GM12878 (cell line): ENCODE measurements around the gene EML5. TPM values are rescaled to one million over a fixed set of nuclear protein-coding genes. Genes with fewer than 3 reads are reported as not detected.

Experiments
- ATAC-seq: fragments of 200-7000 bp; cut with Tn5 transposase; 3 replicates; pipeline ENCODE4 v1.9.1; 2020; ENCODE audit warnings: mild to moderate bottlenecking, moderate library complexity
- BruUV-seq: library from RNA; stranded (reverse); fragments of 400-500 nt; replicated peaks from 2 replicates; lab custom pipeline; 2021; lab: Mats Ljungman, UMichigan
- CTCF ChIA-PET: fragments of 300-600 bp; sonication (Branson Sonifier 250); formaldehyde crosslinking; extraction: SDS; loops from one replicate; lab custom pipeline; 2021; ENCODE audit warnings: inconsistent platforms; lab: Yijun Ruan, JAX
- POLR2A ChIA-PET: fragments of 350-600 bp; formaldehyde crosslinking; extraction: SDS; loops from one replicate; lab custom pipeline; 2021; ENCODE audit warnings: inconsistent platforms; lab: Charles Lee
- RAD21 ChIA-PET: fragments of 300-600 bp; sonication (Branson Sonifier 250); formaldehyde crosslinking; loops from one replicate; lab custom pipeline; 2023; ENCODE audit warnings: antibody characterized with exemption; ENCODE audit not compliant: unreplicated experiment; lab: Charles Lee
- SMC1A ChIA-PET: fragments of 300-600 bp; sonication (Branson Sonifier 250); formaldehyde crosslinking; loops from one replicate; lab custom pipeline; 2023; ENCODE audit not compliant: unreplicated experiment, uncharacterized antibody; lab: Charles Lee
- DNase-seq: peaks from one replicate; pipeline ENCODE4 v3.0.0-alpha.2; 2011; ENCODE audit warnings: low read depth, low spot score
- FAIRE-seq: peaks from 3 replicates; lab custom pipeline; 2011; peaks lifted over from hg19 to GRCh38; lab: Jason Lieb, UNC
- H2AFZ ChIP-seq: 2 replicates; pipeline ENCODE4 v1.6.0; 2011; ENCODE audit warnings: low read depth, low read length, control low read depth; ENCODE audit not compliant: control insufficient read depth
- H3K27ac ChIP-seq: 2 replicates; pipeline ENCODE4 v1.5.1; 2011; ENCODE audit warnings: control low read depth; ENCODE audit not compliant: control insufficient read depth, insufficient read depth
- H3K27me3 ChIP-seq, 2 experiments: replicated peaks in 1 of 2; 2 replicates each; pipeline versions ENCODE4 v1.6.0 to v1.6.1; 2011; ENCODE audit warnings: low read length in 1 of 2; ENCODE audit not compliant: control insufficient read depth in 2 of 2, insufficient read depth in 2 of 2
- H3K36me3 ChIP-seq, 2 experiments: 2 replicates each; pipeline ENCODE4 v1.5.1; 2011; ENCODE audit warnings: low read length in 1 of 2; ENCODE audit not compliant: control insufficient read depth in 2 of 2, insufficient read depth in 2 of 2
- H3K4me1 ChIP-seq: 2 replicates; pipeline ENCODE4 v1.6.1; 2011; ENCODE audit warnings: mild to moderate bottlenecking, low read length, moderate library complexity, mixed read lengths; ENCODE audit not compliant: control insufficient read depth, insufficient read depth
- H3K4me2 ChIP-seq: 2 replicates; pipeline ENCODE4 v1.6.0; 2011; ENCODE audit warnings: control low read depth; ENCODE audit not compliant: control insufficient read depth, insufficient read depth
- H3K4me3 ChIP-seq: fragments of 200-600 bp; sonication (generic); 2 replicates; pipeline ENCODE4 v1.5.1; 2016
- H3K79me2 ChIP-seq: 2 replicates; pipeline ENCODE4 v1.6.0; 2011; ENCODE audit warnings: low read length; ENCODE audit not compliant: control insufficient read depth, insufficient read depth
- H3K9ac ChIP-seq: 2 replicates; pipeline ENCODE4 v1.8.0; 2011; ENCODE audit warnings: low read length, control low read depth, mixed read lengths; ENCODE audit not compliant: control insufficient read depth, insufficient read depth
- H3K9me3 ChIP-seq: replicated peaks from 3 replicates; pipeline ENCODE4 v1.5.1; 2011; ENCODE audit warnings: mild to moderate bottlenecking, low read length; ENCODE audit not compliant: control insufficient read depth, insufficient read depth
- H4K20me1 ChIP-seq: 2 replicates; pipeline ENCODE4 v1.6.0; 2011; ENCODE audit not compliant: control insufficient read depth, insufficient read depth
- BACH1 ChIP-seq: fragments of 450-650 bp; IDR thresholded peaks from 2 replicates; pipeline ENCODE4 v1.6.1; 2017; ENCODE audit warnings: mild to moderate bottlenecking, borderline replicate concordance
- CBFB ChIP-seq: IDR thresholded peaks from 2 replicates; pipeline ENCODE4 v1.6.1; 2016; ENCODE audit warnings: antibody characterized with exemption, low read depth
- RB1 ChIP-seq: fragments of 450-650 bp; formaldehyde crosslinking; IDR thresholded peaks from 2 replicates; pipeline ENCODE4 v1.6.1; 2017; ENCODE audit warnings: mild to moderate bottlenecking, borderline replicate concordance
- REST ChIP-seq: IDR thresholded peaks from 2 replicates; pipeline ENCODE4 v1.6.1; 2012; ENCODE audit warnings: mild to moderate bottlenecking, low read depth, low read length
- SMARCA5 ChIP-seq: fragments of 450-650 bp; IDR thresholded peaks from 2 replicates; pipeline ENCODE4 v1.6.1; 2017; ENCODE audit warnings: mild to moderate bottlenecking
- TARDBP ChIP-seq: IDR thresholded peaks from 2 replicates; pipeline ENCODE4 v1.6.1; 2016; ENCODE audit warnings: borderline replicate concordance
- WGBS: methylation state at CpG from one replicate; pipeline ENCODE4 v1.1.6; 2016; ENCODE audit warnings: low lambda C conversion rate; ENCODE audit not compliant: insufficient replicate concordance, insufficient coverage; ENCODE audit errors: missing lambda C conversion rate; 5-methylcytosine and 5-hydroxymethylcytosine counted together
- in situ Hi-C: fragments of 300-500 bp; cut with MboI; formaldehyde crosslinking; loops from 9 replicates; pipeline ENCODE4 v1.14.3; 2018; ENCODE audit warnings: mixed read lengths
- intact Hi-C: fragments of 100-400 bp; cut with micrococcal nuclease; formaldehyde crosslinking; loops from one replicate; pipeline ENCODE4 v1.14.2; 2022; ENCODE audit not compliant: unreplicated experiment
- polyA plus RNA-seq, 11 experiments: library from polyadenylated mRNA; depleted of rRNA in 4 of 11; unstranded in 6 of 11; stranded (reverse) in 5 of 11; fragments of >200 nt; fragmentation: Nextera tagmentation in 4 of 11; fragmentation: Illumina TruSeq in 1 of 11; extraction: Ambion mirVana in 4 of 11; extraction: Trizol in 1 of 11; gene quantifications; 1 replicate in 1 of 11; 2 replicates in 10 of 11; pipeline versions ENCODE4 v1.2.1 to v1.2.3, GENCODE V29; 2011 to 2016; ENCODE audit warnings: inconsistent platforms in 2 of 11, missing spikeins in 2 of 11, low read depth in 1 of 11
- total RNA-seq, 4 experiments: library from RNA; depleted of rRNA in 3 of 4; stranded (reverse); fragments of >200 nt in 3 of 4; fragmentation: Illumina TruSeq in 1 of 4; extraction: Trizol in 1 of 4; gene quantifications; 2 replicates each; pipeline versions ENCODE4 v1.2.1 to v1.2.3, GENCODE V29; 2013 to 2021

The EML5 gene
- total and polyA plus RNA-seq, 10 of the 15 experiments (the other 5 are each of a cell fraction or from before 2014, with no cell fraction given) = 0.08 to 0.35 (median 0.22) TPM; not detected in 1

GRCh38 chr14:88572117-88572516 lies 220.6 kb downstream of the EML5 start (continued):
- no peak for TF ChIP-seq REST

GRCh38 chr14:88568196-88568595 lies 224.6 kb downstream of the EML5 start:
- intact Hi-C loops (no loop called here), in situ Hi-C loops (no loop called here)
- no peak overlapping the region for H3K9ac ChIP-seq
- H3K4me2 ChIP-seq = no peak overlapping the region
- no peaks in the 10 kb centered on the region for H3K4me1 ChIP-seq
- BruUV-seq = no TSS peak
- ChIA-PET CTCF (no interaction called here), POLR2A (no interaction called here), SMC1A (no interaction called here), RAD21 (no interaction called here)
- peaks cover 14% of the 10 kb centered on the region for H3K79me2 ChIP-seq
- H3K4me3 ChIP-seq = no peak overlapping the region
- H2AFZ ChIP-seq = no peak overlapping the region
- no peak for FAIRE-seq
- no peaks in the 10 kb centered on the region for H3K27me3 ChIP-seq
- H4K20me1 ChIP-seq = no peaks in the 10 kb centered on the region
- WGBS = 55% methylated on average over 3 of the region's 3 CpGs
- peaks cover 0 to 17% of the 10 kb centered on the region in 2 experiments; a peak in 3 of 4 replicates for H3K36me3 ChIP-seq
- H3K27ac ChIP-seq = no peak overlapping the region
- ATAC-seq = no peak
- peaks cover 6% of the 10 kb centered on the region for H3K9me3 ChIP-seq
- TF ChIP-seq BACH1 = no peak
- no peak for TF ChIP-seq TARDBP
- TF ChIP-seq CBFB = no peak
- no peak for TF ChIP-seq SMARCA5
- TF ChIP-seq RB1 = no peak
- no peak for DNase-seq
